GM12801 (cell line): ENCODE data around the gene OPALIN.

Experiments
- CTCF ChIP-seq: IDR thresholded peaks from one replicate; pipeline ENCODE4 v1.5.1; 2011; ENCODE audit warnings: control low read depth; ENCODE audit not compliant: insufficient read length; ENCODE audit errors: extremely low read depth

Gene OPALIN

DNA sequence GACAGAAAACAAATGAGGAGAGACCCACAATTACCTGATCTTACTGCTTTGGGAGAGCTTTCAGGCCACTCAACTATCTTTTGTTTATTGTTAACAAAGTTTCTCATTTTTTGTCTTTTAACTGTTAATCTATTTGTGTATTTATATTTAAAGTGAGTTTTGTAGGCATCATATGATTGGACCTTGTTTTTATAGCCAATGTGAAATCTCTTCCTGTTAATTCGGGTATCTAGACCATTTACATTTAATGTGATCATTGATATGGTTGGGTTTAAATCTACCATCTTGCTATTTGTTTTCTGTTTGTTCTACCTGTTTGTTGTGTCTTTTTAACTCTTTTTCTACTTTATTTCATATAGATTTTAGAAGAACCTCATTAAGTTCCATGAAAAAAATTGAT is 12.5 kb downstream of the OPALIN start:
- no peak for TF ChIP-seq CTCF

DNA sequence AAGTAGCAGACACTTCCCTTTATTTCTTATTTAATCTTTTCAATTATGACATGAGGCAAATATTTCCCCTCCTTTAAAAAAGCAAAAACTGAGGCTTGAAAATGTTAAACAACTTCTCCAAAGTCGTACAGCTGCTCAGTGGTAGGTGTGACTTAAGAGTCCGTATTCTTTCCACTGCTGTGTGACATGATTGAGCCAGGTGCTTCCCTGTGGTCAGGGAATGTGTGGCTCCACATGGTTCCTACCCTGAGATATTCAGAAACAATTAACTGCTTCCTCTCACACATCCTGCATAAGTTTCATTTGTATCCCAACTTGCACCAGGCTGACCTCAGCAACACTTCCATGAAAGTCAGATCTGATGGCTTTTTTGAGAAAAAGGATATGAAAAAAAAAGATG is 13.6 kb downstream of the OPALIN start:
- no peak for TF ChIP-seq CTCF

GRCh38 chr10:96344178-96344577 is 14.6 kb downstream of the OPALIN start:
- TF ChIP-seq CTCF: no peak

GRCh38 chr10:96342402-96342801 is 16.4 kb downstream of the OPALIN start:
- no peak for TF ChIP-seq CTCF

DNA sequence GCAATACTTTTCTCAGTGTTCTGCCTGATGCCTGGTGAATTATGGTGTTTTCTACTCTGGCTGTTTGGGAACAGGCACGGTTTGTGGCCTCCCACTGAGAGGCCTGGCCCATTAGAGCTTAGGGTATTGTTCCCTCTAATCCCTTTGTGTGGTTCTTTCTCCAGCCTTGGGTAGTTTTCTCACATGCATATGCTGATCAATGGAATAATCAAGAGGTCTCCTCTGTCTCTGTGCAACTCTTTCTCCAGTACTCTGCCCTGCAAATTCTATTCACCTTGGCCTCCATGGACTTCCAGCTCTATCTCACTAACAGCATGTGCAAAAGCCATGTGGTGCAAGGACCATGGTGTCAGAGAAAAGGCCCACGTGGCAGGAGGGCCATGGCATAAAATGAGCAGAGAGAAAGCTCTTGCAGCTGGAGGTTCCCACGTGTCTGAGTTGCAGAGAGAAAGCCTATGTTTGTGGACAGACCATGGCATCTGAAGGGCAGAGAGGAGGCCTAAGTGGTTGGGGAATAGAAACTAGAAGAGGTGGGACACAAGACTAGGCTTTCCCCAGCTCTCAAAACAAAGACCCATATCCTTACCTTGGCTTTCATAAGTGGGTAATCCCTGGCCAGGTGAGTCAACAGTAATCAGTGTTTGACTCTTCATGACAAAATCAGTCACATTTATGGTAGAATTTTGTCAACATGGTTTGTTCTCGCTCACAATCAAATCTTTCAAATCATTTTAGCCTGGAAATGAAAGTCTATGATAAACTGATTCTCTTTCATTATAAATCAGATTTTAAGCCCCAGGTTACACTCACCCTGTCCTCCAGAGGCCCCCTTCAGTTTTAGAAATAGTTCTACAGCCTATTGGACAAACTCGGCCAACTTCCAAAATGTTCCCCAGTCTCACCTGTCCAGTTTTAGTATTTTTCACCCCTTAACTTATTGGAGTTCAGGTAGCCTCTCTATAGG is 17.3 kb downstream of the OPALIN start:
- no peak for TF ChIP-seq CTCF

GRCh38 chr10:96339956-96340904 is 18.6 kb downstream of the OPALIN start:
- TF ChIP-seq CTCF: no peak

DNA sequence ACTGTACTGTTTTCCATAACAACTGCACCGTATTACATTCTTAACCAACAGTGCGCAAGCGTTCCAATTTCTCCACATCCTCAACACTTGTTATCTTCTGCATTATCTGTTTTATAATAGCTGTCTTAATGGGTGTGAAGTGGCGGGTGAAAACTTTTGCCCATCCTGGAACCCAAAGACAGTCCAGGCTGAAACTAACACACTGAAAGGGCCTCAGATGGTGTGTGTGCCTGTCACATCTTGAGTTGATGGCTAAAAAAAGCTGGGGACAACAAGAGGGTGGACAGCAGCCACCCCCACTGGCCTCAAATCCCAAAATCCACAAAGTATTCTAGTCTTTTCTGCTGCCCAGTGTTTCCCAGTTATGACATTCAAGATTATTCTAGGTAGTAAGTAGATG is 19.4 kb downstream of the OPALIN start:
- TF ChIP-seq CTCF: no peak
